HFFc6 (cell line): ENCODE data around the gene GRID2IP. TPM values are rescaled to one million over a fixed set of nuclear protein-coding genes. Genes with fewer than 3 reads are reported as not detected.
A peak's percentile ranks its signal among the peaks of the same experiment; 100 is the strongest.

Source experiments
- DNase-seq: peaks from one replicate; pipeline ENCODE4 v3.0.0-alpha.2; 2018
- H3K27ac Mint-ChIP-seq: 2 replicates; pipeline ENCODE4 v1.8.0; 2020; ENCODE audit warnings: mild to moderate bottlenecking, mixed read lengths
- H3K27me3 Mint-ChIP-seq: 2 replicates; pipeline ENCODE4 v1.8.0; 2021; ENCODE audit warnings: mild to moderate bottlenecking, moderate library complexity, mixed read lengths; ENCODE audit not compliant: insufficient read depth
- H3K36me3 Mint-ChIP-seq: 2 replicates; pipeline ENCODE4 v1.8.0; 2021; ENCODE audit warnings: low read depth, mixed read lengths
- H3K4me1 Mint-ChIP-seq: 2 replicates; pipeline ENCODE4 v1.8.0; 2020; ENCODE audit warnings: low read depth, mixed read lengths
- H3K4me3 Mint-ChIP-seq: 2 replicates; pipeline ENCODE4 v1.8.0; 2020; ENCODE audit warnings: mild to moderate bottlenecking, moderate library complexity, mixed read lengths
- H3K9me3 Mint-ChIP-seq: 2 replicates; pipeline ENCODE4 v1.8.0; 2020; ENCODE audit warnings: mild to moderate bottlenecking, mixed read lengths
- total RNA-seq, 6 experiments: library from RNA; stranded (reverse); fragmentation: NEBNext Ultra II Directional; extraction: Animal tissue kit (Norgen Biotek cat#: 25700); gene quantifications; 2 replicates in 1 of 6; 3 replicates in 5 of 6; pipeline ENCODE4 v1.2.3, GENCODE V29; 2021
- TF ChIP-seq, protein P1 (sequence below): fragments of 200-600 bp; sonication (generic); IDR thresholded peaks from 2 replicates; pipeline ENCODE4 v1.5.0; 2021; ENCODE audit warnings: antibody characterized with exemption, mild to moderate bottlenecking

The GRID2IP gene
- total RNA-seq, 6 experiments from 2014 or later, result not detected

DNA sequence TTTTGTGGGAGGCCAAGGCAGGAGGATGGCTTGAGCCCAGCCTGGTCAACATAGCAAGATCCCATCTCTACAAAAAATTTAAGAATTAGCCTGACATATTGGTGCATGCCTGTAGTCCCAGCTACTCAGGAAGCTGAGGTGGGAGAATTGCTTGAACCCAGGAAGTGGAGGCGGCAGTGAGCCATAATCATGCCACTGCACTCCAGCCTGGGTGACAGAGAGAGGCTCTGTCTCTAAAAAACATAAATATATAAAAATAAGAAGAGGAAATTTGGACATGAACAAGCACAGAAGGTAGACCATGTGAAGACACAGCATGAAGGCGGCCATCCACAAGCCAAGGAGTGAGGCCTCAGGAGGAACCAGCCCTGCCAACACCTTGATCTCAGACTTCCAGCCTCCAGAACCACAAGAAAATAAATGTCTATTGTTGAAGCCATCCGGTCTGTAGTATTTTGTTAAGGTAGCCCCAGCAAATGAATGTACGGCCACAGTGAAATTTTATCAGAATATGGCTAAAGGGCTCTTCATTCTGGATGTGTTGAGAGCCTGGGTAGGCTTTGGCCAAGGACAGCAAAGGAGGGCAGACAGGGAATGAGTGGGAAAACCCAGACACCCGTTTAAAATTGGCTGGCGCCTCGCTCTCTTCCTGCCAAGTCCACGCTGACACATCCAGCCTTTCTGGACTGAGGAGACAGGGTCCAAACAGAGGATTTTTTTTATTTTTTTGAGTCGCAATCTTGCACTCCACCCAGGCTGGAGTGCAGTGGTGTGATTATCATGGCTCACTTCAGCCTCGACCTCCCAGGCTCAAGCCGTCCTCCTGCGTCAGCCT, 12.9 kb upstream of the GRID2IP start:
- Mint-ChIP-seq H3K36me3 (no peaks in the 10 kb centered on the region), H3K9me3 (0 out of 2 replicates have a peak, but pooled peaks cover under 1% of the 10 kb centered on the region), H3K27ac (no peak overlapping the region), H3K4me3 (no peak overlapping the region), H3K4me1 (no peaks in the 10 kb centered on the region), H3K27me3 (peaks cover 11% of the 10 kb centered on the region)
- TF ChIP-seq, protein P1, sequence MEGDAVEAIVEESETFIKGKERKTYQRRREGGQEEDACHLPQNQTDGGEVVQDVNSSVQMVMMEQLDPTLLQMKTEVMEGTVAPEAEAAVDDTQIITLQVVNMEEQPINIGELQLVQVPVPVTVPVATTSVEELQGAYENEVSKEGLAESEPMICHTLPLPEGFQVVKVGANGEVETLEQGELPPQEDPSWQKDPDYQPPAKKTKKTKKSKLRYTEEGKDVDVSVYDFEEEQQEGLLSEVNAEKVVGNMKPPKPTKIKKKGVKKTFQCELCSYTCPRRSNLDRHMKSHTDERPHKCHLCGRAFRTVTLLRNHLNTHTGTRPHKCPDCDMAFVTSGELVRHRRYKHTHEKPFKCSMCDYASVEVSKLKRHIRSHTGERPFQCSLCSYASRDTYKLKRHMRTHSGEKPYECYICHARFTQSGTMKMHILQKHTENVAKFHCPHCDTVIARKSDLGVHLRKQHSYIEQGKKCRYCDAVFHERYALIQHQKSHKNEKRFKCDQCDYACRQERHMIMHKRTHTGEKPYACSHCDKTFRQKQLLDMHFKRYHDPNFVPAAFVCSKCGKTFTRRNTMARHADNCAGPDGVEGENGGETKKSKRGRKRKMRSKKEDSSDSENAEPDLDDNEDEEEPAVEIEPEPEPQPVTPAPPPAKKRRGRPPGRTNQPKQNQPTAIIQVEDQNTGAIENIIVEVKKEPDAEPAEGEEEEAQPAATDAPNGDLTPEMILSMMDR, result no peak
- no peak for DNase-seq

DNA sequence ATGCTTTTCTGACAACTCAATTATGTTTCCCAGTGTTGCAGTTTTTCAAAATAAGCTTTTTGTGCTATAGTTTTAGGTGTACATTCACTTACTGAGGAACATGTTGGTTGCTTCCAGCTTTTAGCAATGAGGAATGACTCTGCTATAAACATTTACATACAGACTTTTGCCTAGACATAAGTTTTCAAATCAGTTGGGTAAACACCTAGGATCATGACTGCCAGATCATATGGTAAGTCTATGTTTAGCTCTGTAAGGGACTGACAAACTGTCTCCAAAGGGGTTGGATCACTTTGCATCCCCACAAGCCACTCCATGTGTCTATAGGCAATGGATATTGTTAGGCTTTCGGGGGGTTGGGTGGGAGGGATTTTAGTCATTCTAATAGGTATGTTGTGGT, 10.8 kb upstream of the GRID2IP start:
- H3K9me3 Mint-ChIP-seq, result no peaks in the 10 kb centered on the region
- H3K36me3 Mint-ChIP-seq, result no peaks in the 10 kb centered on the region
- no peak overlapping the region for H3K27ac Mint-ChIP-seq
- H3K4me1 Mint-ChIP-seq, result no peaks in the 10 kb centered on the region
- no peak for DNase-seq
- H3K4me3 Mint-ChIP-seq, result no peak overlapping the region
- peaks cover 13% of the 10 kb centered on the region for H3K27me3 Mint-ChIP-seq
- TF ChIP-seq, protein P1, result no peak

DNA sequence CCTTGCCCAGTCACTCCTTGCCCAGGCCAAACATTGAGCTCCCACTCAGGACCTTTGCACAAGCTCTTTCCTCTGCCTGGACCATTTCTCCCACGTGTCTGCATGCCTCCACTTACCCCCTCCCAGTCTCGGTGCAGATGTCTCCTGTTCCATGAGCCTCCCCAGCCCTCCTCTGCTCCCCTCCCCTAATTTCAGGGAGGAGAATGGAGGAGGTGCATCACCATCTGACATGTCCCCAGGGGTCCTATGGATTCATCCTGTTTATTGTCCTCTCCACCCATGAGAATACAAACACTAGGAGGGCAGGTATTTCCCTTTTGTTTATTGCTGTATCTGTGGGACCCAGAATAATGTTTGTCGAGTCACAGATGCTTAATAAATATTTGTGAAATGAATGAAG, 8.6 kb upstream of the GRID2IP start:
- no peak for DNase-seq
- no peaks in the 10 kb centered on the region for H3K36me3 Mint-ChIP-seq
- H3K27me3 Mint-ChIP-seq, result peaks cover 10% of the 10 kb centered on the region
- H3K4me1 Mint-ChIP-seq, result no peaks in the 10 kb centered on the region
- H3K9me3 Mint-ChIP-seq, result no peaks in the 10 kb centered on the region
- no peak overlapping the region for H3K4me3 Mint-ChIP-seq
- H3K27ac Mint-ChIP-seq, result no peak overlapping the region
- TF ChIP-seq, protein P1, result no peak

DNA sequence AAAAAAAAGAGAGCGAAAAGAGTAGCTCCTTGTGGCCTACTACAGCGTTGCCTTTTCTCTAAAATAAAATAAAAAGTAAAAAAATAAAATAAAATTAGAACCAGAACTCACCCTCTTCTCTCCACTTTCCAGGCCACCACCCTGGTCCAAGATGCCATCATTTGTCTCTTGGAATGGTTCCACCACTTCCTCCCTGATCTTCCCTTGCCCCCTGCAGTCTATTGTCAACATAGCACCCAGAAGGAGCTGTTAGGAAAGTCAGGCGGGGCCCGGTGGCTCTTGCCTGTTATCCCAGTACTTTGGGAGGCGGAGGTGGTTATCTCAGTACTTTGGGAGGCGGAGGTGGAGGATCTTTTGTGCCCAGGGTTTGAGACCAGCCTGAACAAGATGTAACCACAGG, 7.6 kb upstream of the GRID2IP start:
- Mint-ChIP-seq H3K36me3 (no peaks in the 10 kb centered on the region), H3K9me3 (no peaks in the 10 kb centered on the region), H3K4me1 (no peaks in the 10 kb centered on the region), H3K4me3 (no peak overlapping the region), H3K27me3 (peaks cover 6% of the 10 kb centered on the region), H3K27ac (no peak overlapping the region)
- DNase-seq, result peak; percentile 56
- TF ChIP-seq, protein P1, result peak; percentile 66

DNA sequence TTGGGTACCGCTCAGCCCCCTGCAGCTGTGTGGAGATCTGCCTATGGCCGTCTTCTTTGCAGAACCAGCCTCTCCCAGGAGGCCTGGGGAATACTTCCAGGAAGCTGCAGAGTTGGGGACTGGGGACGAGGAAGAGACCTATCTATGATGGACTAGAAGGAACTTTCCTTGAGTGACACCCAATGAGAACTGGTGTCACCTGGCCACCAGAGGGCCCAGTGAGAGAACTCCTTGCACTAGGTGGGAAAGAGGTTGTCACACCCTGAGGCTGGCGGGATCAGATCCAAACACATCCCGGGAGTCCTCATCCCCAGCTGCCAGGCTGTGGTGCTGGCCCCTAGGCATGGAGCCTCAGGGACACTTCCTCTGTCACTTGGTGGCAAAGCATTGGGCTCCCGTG, 4.9 kb upstream of the GRID2IP start:
- Mint-ChIP-seq H3K36me3 (no peaks in the 10 kb centered on the region), H3K27ac (no peak overlapping the region)

More for the DNA sequence above, 4.9 kb upstream of the GRID2IP start:
- DNase-seq, result no peak
- Mint-ChIP-seq H3K9me3 (no peaks in the 10 kb centered on the region), H3K4me1 (no peaks in the 10 kb centered on the region), H3K4me3 (no peak overlapping the region), H3K27me3 (peaks cover 7% of the 10 kb centered on the region)
- TF ChIP-seq, protein P1, result peak; percentile 32
